IPS-NIHi7 (cell line): ENCODE results near the gene CDCA4.
"Not testable (repeated sequence)": the region's sequence is repeated elsewhere in the genome, so short reads cannot be mapped to it uniquely, and the experiment has no call there.

Source experiments
- DNase-seq: peaks from one replicate; pipeline ENCODE4 v3.0.0; 2012; ENCODE audit warnings: mixed read lengths; ENCODE audit errors: extremely low spot score

CDCA4 gene

DNA sequence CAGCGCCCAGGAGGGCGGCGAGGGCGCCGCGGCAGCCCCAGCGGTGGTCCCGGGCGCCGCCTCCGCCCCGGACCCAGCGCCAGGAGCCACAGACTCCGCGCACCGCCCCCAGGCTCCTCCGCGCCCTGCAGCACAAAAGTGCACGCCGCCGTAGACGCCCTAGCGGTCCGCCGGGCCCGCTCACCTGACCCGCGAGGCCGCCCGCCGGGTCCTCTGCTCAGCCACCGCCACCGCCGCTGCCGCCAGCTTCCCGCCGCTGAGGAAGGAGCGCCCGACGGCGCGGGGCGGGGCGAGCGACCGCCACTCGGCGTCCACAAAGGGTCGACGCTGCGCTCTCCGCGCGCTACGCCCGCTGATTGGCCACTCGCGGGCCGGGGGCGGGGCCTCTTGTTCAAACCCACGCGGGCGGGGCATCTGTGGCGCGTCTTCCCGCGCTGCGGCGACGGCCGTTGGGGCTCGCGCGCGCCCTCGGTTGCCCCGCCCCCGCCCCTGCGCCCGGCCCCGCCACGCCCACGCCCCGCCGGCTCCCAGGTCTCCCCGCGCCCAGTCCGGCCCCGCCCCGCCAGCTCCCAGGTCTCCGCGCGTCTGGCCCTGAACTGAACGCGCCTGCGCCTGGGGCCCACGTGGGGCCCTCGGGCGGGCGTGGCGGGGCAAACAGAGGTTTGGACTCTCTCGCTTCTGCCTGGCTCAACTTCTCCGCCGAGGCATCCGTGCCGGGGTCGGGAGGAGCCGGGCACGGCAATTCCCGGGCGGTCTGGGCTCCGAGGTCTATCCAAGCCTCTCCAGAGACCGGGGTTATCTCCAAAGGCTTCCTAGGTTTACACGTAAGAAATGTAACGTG lies at the start of gene CDCA4:
TSS of gene CDCA4 (minus strand) at position 269 of the 841 bp plus-strand sequence. CDS start 9,154 bp downstream, outside the sequence.
- peak; percentile 99 for DNase-seq

GRCh38 chr14:105069871-105070759 lies 49.2 kb upstream of the CDCA4 start:
- DNase-seq: no peak

DNA sequence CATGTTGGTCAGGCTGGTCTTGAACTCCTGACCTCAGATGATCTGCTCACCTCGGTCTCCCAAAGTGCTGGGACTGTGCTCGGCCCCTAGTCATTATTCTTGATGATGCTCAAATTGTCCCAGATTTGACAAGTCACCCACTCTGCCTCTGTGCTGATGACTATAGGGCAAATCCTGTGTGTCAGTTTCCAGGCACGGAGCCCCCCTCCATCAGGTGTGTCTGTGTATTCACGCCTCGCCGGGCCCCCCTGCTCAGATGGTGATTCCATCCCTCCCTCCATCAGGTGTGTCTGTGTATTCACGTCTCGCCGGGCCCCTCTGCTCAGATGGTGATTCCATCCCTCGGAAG lies 48.6 kb upstream of the CDCA4 start:
- DNase-seq: no peak

DNA sequence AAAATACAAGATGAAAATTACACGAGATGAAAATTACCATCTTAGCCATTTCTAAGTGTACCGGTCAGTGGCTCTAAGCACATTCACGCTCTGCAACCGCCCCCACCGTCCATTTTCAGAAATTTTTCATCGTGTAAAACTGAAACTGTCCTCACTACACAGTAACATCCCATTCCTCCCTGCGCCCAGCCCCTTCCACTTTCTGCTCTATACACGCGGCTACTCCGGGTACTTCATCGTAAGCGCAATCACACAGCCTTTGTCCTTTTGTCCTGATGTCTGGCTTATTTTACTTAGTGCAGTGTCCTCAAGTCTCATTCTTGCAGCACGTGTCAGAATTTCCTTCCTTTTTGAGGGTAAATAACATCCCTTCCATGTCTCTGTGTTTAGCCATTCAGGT lies 47.9 kb upstream of the CDCA4 start:
- no peak for DNase-seq

- no peak for DNase-seq
These were observed 47.1 kb upstream of the CDCA4 start for GRCh38 chr14:105067969-105068301.

- no peak for DNase-seq
These were observed 46.5 kb upstream of the CDCA4 start for GRCh38 chr14:105067140-105067968.

- DNase-seq: no peak
These were observed 45.6 kb upstream of the CDCA4 start for GRCh38 chr14:105066240-105067071.

DNA sequence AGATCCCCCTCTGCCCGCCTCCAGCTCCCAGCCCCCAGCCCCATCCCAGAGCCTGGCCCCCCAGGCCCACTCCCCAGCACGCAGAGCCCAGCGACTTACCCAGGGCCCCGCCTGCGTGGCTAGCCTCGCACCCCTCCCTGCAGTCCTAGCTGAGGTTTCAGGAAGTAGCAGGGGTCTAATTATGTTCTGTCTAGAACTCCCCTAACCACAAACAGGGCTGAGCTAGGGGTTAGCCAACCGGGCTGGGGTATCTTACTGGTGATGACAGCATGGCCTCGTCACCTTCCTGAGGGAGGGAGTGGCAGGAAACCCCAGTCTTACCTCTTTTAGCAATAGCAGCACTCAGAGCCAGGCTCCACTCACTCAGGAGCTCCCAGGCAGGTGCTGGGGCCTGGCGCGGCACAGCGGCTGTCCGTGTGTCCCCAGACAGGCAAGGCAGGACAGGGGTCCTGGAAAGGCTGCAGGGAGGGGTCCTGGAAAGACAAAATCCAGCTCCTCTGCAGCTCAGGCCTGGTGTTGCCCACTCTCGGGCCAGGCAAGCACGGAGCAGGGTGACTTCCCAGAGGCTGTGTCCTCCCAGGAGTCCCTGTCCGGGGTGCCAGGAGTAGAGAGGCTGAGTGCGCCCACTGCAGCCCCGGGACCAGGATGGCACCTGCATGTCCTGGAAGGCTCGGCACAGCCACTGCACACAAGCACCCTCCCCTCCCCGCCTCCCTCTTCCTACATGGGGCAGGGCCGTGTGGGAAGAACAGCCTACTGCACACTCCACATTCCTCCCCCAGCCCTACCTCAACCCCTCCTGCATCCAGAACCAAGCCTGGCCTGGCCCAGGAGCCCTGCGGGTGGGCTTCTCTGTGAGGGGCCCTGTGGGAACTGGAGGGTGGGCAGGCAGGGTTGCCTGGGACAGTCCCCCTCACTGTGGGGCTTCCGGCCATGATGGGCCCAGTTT lies 44.7 kb upstream of the CDCA4 start, which contains the start of gene GPR132:
TSS of gene GPR132 (minus strand) at position 151 of the 949 bp plus-strand sequence. CDS start 10,010 bp downstream, outside the sequence.
- DNase-seq: no peak

- no peak for DNase-seq
These were observed 43.8 kb upstream of the CDCA4 start for GRCh38 chr14:105064721-105065143.

DNA sequence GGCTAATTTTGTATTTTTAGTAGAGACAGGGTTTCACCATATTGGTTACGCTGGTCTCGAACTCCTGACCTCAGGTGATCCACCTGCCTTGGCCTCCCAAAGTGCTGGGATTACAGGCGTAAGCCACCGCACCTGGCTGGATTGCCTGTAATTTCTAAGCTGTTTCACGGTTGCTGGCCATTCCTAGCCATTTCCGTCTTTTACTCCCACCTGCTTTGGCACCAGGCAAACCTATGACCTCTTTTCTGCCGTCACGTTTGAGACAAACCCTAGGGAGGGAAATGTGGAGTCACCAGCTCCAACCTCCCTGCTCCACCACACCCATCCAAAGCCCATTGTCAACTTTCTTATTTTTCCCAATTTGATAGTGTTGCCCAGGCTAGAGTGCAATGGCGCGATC lies 43.1 kb upstream of the CDCA4 start:
- DNase-seq: no peak

GRCh38 chr14:105063506-105063905 lies 42.6 kb upstream of the CDCA4 start:
- DNase-seq: not testable (repeated sequence)

GRCh38 chr14:105063056-105063455 lies 42.2 kb upstream of the CDCA4 start:
- no peak for DNase-seq

- no peak for DNase-seq
These were observed 41.2 kb upstream of the CDCA4 start for GRCh38 chr14:105062048-105062433.

GRCh38 chr14:105061428-105062047 lies 40.7 kb upstream of the CDCA4 start:
- DNase-seq: no peak

DNA sequence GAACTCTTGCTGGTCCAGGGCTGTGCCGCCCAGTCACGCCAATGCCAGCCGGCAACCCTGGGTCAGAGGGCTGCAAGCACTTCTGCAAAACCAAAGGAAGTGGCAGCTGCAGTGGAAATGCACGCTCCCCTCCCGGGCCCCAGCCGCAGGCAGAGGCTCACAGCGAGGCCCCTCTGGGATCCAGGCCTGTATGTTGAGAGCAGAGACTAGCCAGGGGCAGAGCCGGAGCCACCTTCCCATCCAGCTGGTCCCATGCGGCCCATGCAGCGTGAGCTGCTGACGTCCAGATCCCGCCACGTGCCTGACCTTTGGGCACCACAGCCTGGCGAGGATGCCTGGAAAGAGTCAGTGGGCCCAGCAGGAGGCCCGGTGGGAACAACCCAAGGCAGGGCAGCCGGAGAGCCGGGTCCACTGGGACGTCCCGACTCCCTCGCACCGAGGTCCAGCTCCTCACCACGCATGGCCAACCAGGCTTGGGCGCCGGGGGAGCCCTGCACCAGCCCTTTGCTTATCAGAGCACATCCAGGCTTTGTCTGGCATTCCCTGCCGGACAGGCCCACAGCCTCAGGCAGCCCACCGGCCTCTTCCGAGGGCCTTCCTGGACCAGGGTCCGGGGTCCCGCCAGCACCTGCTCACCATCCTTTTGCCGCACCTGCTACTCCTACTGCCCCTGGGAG lies 40.0 kb upstream of the CDCA4 start:
- no peak for DNase-seq

- no peak for DNase-seq
These were observed 39.2 kb upstream of the CDCA4 start for GRCh38 chr14:105059925-105060565.

DNA sequence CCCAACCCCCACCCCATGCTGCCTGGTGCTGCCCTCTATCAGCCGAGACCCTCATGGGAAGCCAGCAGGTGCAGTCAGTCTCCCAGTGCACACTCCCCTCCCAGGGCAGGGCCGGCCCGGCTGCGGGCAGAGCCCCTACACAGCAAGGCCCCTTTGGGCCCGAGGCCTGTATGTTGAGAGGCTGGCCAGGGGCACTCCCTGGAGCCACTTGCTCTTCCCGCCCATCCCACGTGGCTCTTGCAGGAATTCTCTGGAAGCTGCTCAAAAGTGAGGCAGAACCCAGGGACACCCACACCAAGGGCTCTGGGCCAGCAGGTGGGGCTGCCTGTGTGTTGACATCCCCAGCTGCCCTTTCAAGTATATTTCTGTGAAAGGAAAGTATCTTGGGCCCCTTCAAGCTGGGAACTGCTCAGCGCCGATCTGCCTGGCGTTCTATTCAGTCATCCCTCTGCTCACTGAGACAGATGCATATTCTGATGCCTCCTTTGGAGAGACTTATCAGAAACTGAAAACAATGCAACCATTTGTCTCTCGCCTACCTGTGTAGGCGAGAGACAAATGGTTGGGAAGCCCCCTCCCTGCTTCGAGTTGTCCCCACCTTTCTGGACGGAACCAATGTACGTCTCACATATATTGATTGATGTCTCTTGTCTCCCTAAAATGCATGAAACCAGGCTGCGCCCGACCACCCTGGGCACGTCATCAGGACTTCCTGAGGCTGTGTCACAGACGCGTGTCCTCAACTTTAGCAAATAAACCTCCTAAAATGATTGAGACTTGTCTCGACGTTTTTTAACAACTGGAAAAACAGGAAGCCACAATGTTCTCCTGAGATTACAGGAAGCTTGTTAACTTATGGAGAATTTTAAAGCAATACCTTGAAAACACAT lies 38.4 kb upstream of the CDCA4 start:
- DNase-seq: peak; percentile 49
